GM19043 (cell line): ENCODE data around the gene CTNNA3.
"Not testable (repeated sequence)": the region's sequence is repeated elsewhere in the genome, so short reads cannot be mapped to it uniquely, and the experiment has no call there.

Experiments used
- ATAC-seq: cut with Tn5 transposase; IDR thresholded peaks from one replicate; pipeline ENCODE4 v1.9.1; 2021; ENCODE audit warnings: low read depth; ENCODE audit not compliant: unreplicated experiment

Gene CTNNA3

GRCh38 chr10:67696029-67696428 is at the start of gene CTNNA3:
Gene CTNNA3 (minus strand): TSS chr10:67696195.
- no peak for ATAC-seq

GRCh38 chr10:67735430-67735829 is 39.4 kb upstream of the CTNNA3 start:
- ATAC-seq, result no peak

- no peak for ATAC-seq
These were observed 37.5 kb upstream of the CTNNA3 start for GRCh38 chr10:67733511-67733910.

- ATAC-seq, result no peak
These were observed 29.6 kb upstream of the CTNNA3 start for GRCh38 chr10:67725567-67725966.

GRCh38 chr10:67723601-67724000 is 27.6 kb upstream of the CTNNA3 start:
- ATAC-seq, result no peak

GRCh38 chr10:67722113-67722512 is 26.1 kb upstream of the CTNNA3 start:
- peak; percentile 88 for ATAC-seq

GRCh38 chr10:67716455-67716854 is 20.5 kb upstream of the CTNNA3 start:
- ATAC-seq, result not testable (repeated sequence)

- ATAC-seq, result no peak
These were observed 9.9 kb upstream of the CTNNA3 start for GRCh38 chr10:67705921-67706320.

GRCh38 chr10:67699613-67700270 is 3.7 kb upstream of the CTNNA3 start:
- ATAC-seq, result not testable (repeated sequence)

GRCh38 chr10:67698164-67698563 is 2.2 kb upstream of the CTNNA3 start:
- no peak for ATAC-seq

- ATAC-seq, result peak; percentile 87
These were observed 1.7 kb upstream of the CTNNA3 start for GRCh38 chr10:67697724-67698131.

- ATAC-seq, result no peak
These were observed 684 bp upstream of the CTNNA3 start for GRCh38 chr10:67696679-67697078.

GRCh38 chr10:67695555-67695954 is 440 bp downstream of the CTNNA3 start:
- no peak for ATAC-seq

- ATAC-seq, result not testable (repeated sequence)
These were observed 4.1 kb downstream of the CTNNA3 start for GRCh38 chr10:67691861-67692260.

GRCh38 chr10:67690540-67690939 is 5.5 kb downstream of the CTNNA3 start:
- ATAC-seq, result not testable (repeated sequence)

GRCh38 chr10:67684140-67684539 is 11.9 kb downstream of the CTNNA3 start:
- ATAC-seq, result not testable (repeated sequence)

- ATAC-seq, result peak; percentile 41
These were observed 17.5 kb downstream of the CTNNA3 start for GRCh38 chr10:67678335-67678974.

GRCh38 chr10:67676208-67676825 is 19.7 kb downstream of the CTNNA3 start:
- ATAC-seq, result no peak

GRCh38 chr10:67670401-67670800 is 25.6 kb downstream of the CTNNA3 start:
- no peak for ATAC-seq

- ATAC-seq, result no peak
These were observed 26.0 kb downstream of the CTNNA3 start for GRCh38 chr10:67669978-67670377.

- ATAC-seq, result no peak
These were observed 27.5 kb downstream of the CTNNA3 start for GRCh38 chr10:67668448-67668847.

GRCh38 chr10:67667035-67667425 is 29.0 kb downstream of the CTNNA3 start:
- no peak for ATAC-seq
